ENCODE measurements around the gene GSC.

- TF ChIP-seq, protein P1, sequence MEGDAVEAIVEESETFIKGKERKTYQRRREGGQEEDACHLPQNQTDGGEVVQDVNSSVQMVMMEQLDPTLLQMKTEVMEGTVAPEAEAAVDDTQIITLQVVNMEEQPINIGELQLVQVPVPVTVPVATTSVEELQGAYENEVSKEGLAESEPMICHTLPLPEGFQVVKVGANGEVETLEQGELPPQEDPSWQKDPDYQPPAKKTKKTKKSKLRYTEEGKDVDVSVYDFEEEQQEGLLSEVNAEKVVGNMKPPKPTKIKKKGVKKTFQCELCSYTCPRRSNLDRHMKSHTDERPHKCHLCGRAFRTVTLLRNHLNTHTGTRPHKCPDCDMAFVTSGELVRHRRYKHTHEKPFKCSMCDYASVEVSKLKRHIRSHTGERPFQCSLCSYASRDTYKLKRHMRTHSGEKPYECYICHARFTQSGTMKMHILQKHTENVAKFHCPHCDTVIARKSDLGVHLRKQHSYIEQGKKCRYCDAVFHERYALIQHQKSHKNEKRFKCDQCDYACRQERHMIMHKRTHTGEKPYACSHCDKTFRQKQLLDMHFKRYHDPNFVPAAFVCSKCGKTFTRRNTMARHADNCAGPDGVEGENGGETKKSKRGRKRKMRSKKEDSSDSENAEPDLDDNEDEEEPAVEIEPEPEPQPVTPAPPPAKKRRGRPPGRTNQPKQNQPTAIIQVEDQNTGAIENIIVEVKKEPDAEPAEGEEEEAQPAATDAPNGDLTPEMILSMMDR (IDR thresholded peaks at IDR 0.05) = no peak
- no peak for TF ChIP-seq POLR2A (IDR thresholded peaks at IDR 0.05)
These were observed 2.1 kb upstream of the GSC start for GRCh38 chr14:94771906-94772490.
